SK-N-SH (cell line): Measurements from ENCODE around the gene SH2D4B. TPM values are rescaled to one million over a fixed set of nuclear protein-coding genes. Genes with fewer than 3 reads are reported as not detected.

Experiments
- CTCF ChIA-PET: fragments of 300-600, 350-600 bp; formaldehyde crosslinking; extraction: SDS; loops from one replicate; lab custom pipeline; 2021; lab: Yijun Ruan, JAX
- POLR2A ChIA-PET: fragments of 350-600 bp; sonication (Branson Sonifier 250); formaldehyde crosslinking; extraction: SDS; loops from one replicate; lab custom pipeline; 2020; ENCODE audit warnings: antibody characterized with exemption, inconsistent platforms; lab: Yijun Ruan, JAX
- DNase-seq: peaks from one replicate; pipeline ENCODE4 v3.0.0; 2012
- H2AFZ ChIP-seq: fragments of 200-600 bp; sonication (generic); 2 replicates; pipeline ENCODE4 v1.8.1; 2016; ENCODE audit warnings: antibody characterized with exemption, mild to moderate bottlenecking, low read depth
- H3F3A ChIP-seq: fragments of 200-600 bp; sonication (generic); replicated peaks from 2 replicates; pipeline ENCODE3; 2016; ENCODE audit warnings: antibody characterized with exemption, mild to moderate bottlenecking; ENCODE audit not compliant: insufficient read depth
- H3K27ac ChIP-seq, 2 experiments: fragments of 200-500 bp in 1 of 2; fragments of 200-600 bp in 1 of 2; sonication (Bioruptor generic) in 1 of 2; sonication (generic), shearing (Covaris generic) in 1 of 2; 2 replicates each; pipeline versions ENCODE4 v1.5.1 to v1.6.1; 2014 to 2016; ENCODE audit warnings: low read depth in 2 of 2, inconsistent platforms in 1 of 2, low read length in 1 of 2, mild to moderate bottlenecking in 1 of 2, mixed read lengths in 1 of 2
- H3K27me3 ChIP-seq: fragments of 200-600 bp; sonication (generic), shearing (Covaris generic); 2 replicates; pipeline ENCODE4 v1.6.1; 2016; ENCODE audit warnings: mixed run types; ENCODE audit not compliant: insufficient read depth
- H3K36me3 ChIP-seq, 2 experiments: fragments of 200-500 bp in 1 of 2; fragments of 200-600 bp in 1 of 2; sonication (Bioruptor generic) in 1 of 2; sonication (generic) in 1 of 2; replicated peaks in 1 of 2; 2 replicates each; pipeline versions ENCODE3 to v1.5.1; 2014 to 2016; ENCODE audit warnings: low read length in 1 of 2, mild to moderate bottlenecking in 1 of 2; ENCODE audit not compliant: insufficient read depth in 2 of 2, control insufficient read depth in 1 of 2
- H3K4me1 ChIP-seq, 2 experiments: fragments of 200-500 bp in 1 of 2; fragments of 200-600 bp in 1 of 2; sonication (Bioruptor generic) in 1 of 2; sonication (generic), shearing (Covaris generic) in 1 of 2; 2 replicates each; pipeline versions ENCODE4 v1.5.1 to v1.6.1; 2014 to 2016; ENCODE audit warnings: low read depth in 1 of 2, low read length in 1 of 2, mixed run types in 1 of 2; ENCODE audit not compliant: insufficient read depth in 2 of 2, control insufficient read depth in 1 of 2
- H3K4me2 ChIP-seq: fragments of 200-600 bp; sonication (generic), shearing (Covaris generic); 2 replicates; pipeline ENCODE4 v1.6.1; 2017; ENCODE audit warnings: mixed run types
- H3K4me3 ChIP-seq, 2 experiments: fragments of 200-500 bp in 1 of 2; fragments of 200-600 bp in 1 of 2; sonication (Bioruptor generic) in 1 of 2; sonication (generic), shearing (Covaris generic) in 1 of 2; 2 replicates each; pipeline versions ENCODE4 v1.5.1 to v1.8.1; 2014 to 2016; ENCODE audit warnings: low read depth in 2 of 2, inconsistent platforms in 1 of 2, low read length in 1 of 2, mild to moderate bottlenecking in 1 of 2, mixed read lengths in 1 of 2, moderate library complexity in 1 of 2
- H3K79me2 ChIP-seq: fragments of 200-600 bp; sonication (generic); 2 replicates; pipeline ENCODE4 v1.8.1; 2017; ENCODE audit warnings: mild to moderate bottlenecking; ENCODE audit not compliant: insufficient read depth
- H3K9ac ChIP-seq: fragments of 200-600 bp; sonication (generic); 2 replicates; pipeline ENCODE4 v1.6.1; 2017; ENCODE audit warnings: mixed run types
- H3K9me2 ChIP-seq: fragments of 200-600 bp; sonication (generic); 2 replicates; pipeline ENCODE4 v1.6.1; 2017; ENCODE audit warnings: mixed run types
- H3K9me3 ChIP-seq: fragments of 200-600 bp; sonication (generic); 2 replicates; pipeline ENCODE4 v1.6.1; 2017; ENCODE audit warnings: mixed run types, mild to moderate bottlenecking, moderate library complexity
- H4K20me1 ChIP-seq: fragments of 200-600 bp; sonication (generic); 2 replicates; pipeline ENCODE4 v1.6.1; 2017; ENCODE audit warnings: mild to moderate bottlenecking, mixed run types; ENCODE audit not compliant: insufficient read depth
- CHD2 ChIP-seq: fragments of 150-350 bp; IDR thresholded peaks from 2 replicates; pipeline ENCODE4 v1.6.1; 2018; ENCODE audit warnings: low read length; ENCODE audit not compliant: partially characterized antibody
- FOSL2 ChIP-seq: IDR thresholded peaks from 2 replicates; pipeline ENCODE4 v1.4.0; 2012; ENCODE audit warnings: low read depth, mild to moderate bottlenecking, moderate library complexity, borderline replicate concordance
- FOXJ3 ChIP-seq: sonication (generic); formaldehyde crosslinking; IDR thresholded peaks from 2 replicates; pipeline ENCODE4 v1.5.1; 2020; ENCODE audit warnings: mild to moderate bottlenecking, missing genetic modification reagents
- FOXM1 ChIP-seq: IDR thresholded peaks from 2 replicates; pipeline ENCODE4 v1.4.0; 2012; ENCODE audit warnings: low read depth, mild to moderate bottlenecking
- MAX ChIP-seq: IDR thresholded peaks from 2 replicates; pipeline ENCODE4 v1.4.0; 2012; ENCODE audit warnings: low read depth
- MXI1 ChIP-seq: IDR thresholded peaks from 2 replicates; pipeline ENCODE4 v1.6.1; 2012; ENCODE audit warnings: mild to moderate bottlenecking, low read depth, low read length, improper control_type of control experiment
- NFIC ChIP-seq: IDR thresholded peaks from 2 replicates; pipeline ENCODE4 v1.4.0; 2012; ENCODE audit warnings: borderline replicate concordance
- NRF1 ChIP-seq: IDR thresholded peaks from 2 replicates; pipeline ENCODE4 v1.6.1; 2012; ENCODE audit warnings: low read depth, mild to moderate bottlenecking, low read length
- RAD21 ChIP-seq: IDR thresholded peaks from 2 replicates; pipeline ENCODE4 v1.6.1; 2012; ENCODE audit warnings: mild to moderate bottlenecking, low read length
- RFX5 ChIP-seq: IDR thresholded peaks from 2 replicates; pipeline ENCODE4 v1.6.1; 2012; ENCODE audit warnings: mild to moderate bottlenecking, improper control_type of control experiment, low read length
- SMC3 ChIP-seq: IDR thresholded peaks from 2 replicates; pipeline ENCODE4 v1.6.1; 2012; ENCODE audit warnings: low read depth, low read length, improper control_type of control experiment
- TAF1 ChIP-seq: IDR thresholded peaks from 2 replicates; pipeline ENCODE4 v1.6.1; 2012; ENCODE audit warnings: low read depth, mild to moderate bottlenecking, low read length, moderate library complexity, borderline replicate concordance
- TEAD4 ChIP-seq: IDR thresholded peaks from 2 replicates; pipeline ENCODE4 v1.4.0; 2012; ENCODE audit warnings: mild to moderate bottlenecking, borderline replicate concordance; ENCODE audit not compliant: insufficient read depth
- USF1 ChIP-seq: IDR thresholded peaks from 2 replicates; pipeline ENCODE4 v1.4.0; 2012; ENCODE audit warnings: low read depth, borderline replicate concordance
- USF2 ChIP-seq: fragments of 150-350 bp; IDR thresholded peaks from 2 replicates; pipeline ENCODE4 v1.6.1; 2017; ENCODE audit warnings: antibody characterized with exemption, low read length, low read depth, borderline replicate concordance
- WGBS: methylation state at CpG from one replicate; pipeline ENCODE4 v1.1.6; 2017; ENCODE audit warnings: low lambda C conversion rate; 5-methylcytosine and 5-hydroxymethylcytosine counted together
- polyA plus RNA-seq, 3 experiments: library from polyadenylated mRNA; depleted of rRNA; stranded (reverse); fragments of >200 nt; gene quantifications; 2 replicates each; pipeline ENCODE4 v1.2.3, GENCODE V29; 2012
- TF ChIP-seq, protein P1 (sequence below): IDR thresholded peaks from 2 replicates; pipeline ENCODE4 v1.4.0; 2012; ENCODE audit warnings: low read depth, borderline replicate concordance
- TF ChIP-seq, protein P2 (sequence below): IDR thresholded peaks from 2 replicates; pipeline ENCODE4; 2012
- TF ChIP-seq, protein P3 (sequence below): fragments of 150-350 bp; IDR thresholded peaks from 2 replicates; pipeline ENCODE4 v1.6.1; 2016; ENCODE audit warnings: mild to moderate bottlenecking, low read depth, low read length
- TF ChIP-seq, protein P4 (sequence below): fragments of 200-600 bp; sonication (generic); IDR thresholded peaks from 2 replicates; pipeline ENCODE4 v1.6.1; 2017; ENCODE audit warnings: antibody characterized with exemption, mild to moderate bottlenecking, moderate library complexity

SH2D4B gene
- polyA plus RNA-seq, 1 of the 3 experiments (the other 2 are of a cell fraction) = not detected

DNA sequence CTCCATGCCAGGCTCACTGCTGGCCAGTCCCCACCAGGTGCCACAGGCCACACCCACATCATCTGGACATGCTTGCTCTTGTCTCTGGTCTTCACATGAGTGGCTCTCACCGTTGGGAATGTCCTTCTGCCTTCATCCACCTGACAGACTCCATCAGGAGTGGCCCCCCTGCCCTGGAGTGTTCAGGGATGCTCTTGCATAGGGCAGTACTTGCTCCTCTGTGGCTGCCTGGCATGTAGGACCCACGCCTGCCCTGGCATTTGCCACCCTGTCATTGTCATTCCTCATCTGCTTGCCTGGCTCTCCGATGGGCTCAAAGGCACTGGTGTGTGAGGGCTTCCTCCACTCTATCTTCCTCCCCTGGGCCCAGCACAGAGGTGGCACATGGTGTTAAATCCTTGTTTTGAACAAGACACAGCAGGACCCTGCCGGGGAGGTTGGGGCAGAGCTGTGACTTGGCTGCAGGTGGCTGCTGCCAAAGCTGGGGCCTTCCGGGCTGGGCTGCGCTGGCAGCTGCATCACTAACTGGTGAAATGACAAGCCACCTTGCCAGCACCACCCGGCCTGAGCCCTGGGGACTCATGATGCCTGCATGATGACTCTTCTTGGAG is 1.8 kb downstream of the SH2D4B start:
- no peaks in the 10 kb centered on the region for H3K36me3 ChIP-seq
- H3K4me2 ChIP-seq = no peak overlapping the region
- no peak overlapping the region for H2AFZ ChIP-seq
- no peak for DNase-seq
- ChIA-PET POLR2A (no interaction called here), CTCF (interaction anchor here (1.0 to 1.1 kb wide), 2 partner anchors 8 to 96 kb away, joined by 3 read pairs; no protein-coding TSS in a partner anchor)
- no peaks in the 10 kb centered on the region for H3F3A ChIP-seq
- WGBS = 37% methylated on average over 6 of the region's 7 CpGs
- H3K27ac ChIP-seq = no peak overlapping the region
- no peak for TF ChIP-seq TAF1
- no peak for TF ChIP-seq SMC3
- H3K4me3 ChIP-seq = no peak overlapping the region
- H3K79me2 ChIP-seq = no peaks in the 10 kb centered on the region
- peaks cover 0 to 26% of the 10 kb centered on the region in 2 experiments; a peak in 2 of 4 replicates for H3K4me1 ChIP-seq
- H3K27me3 ChIP-seq = no peaks in the 10 kb centered on the region; the same call in 1 of the 2 replicates
- no peaks in the 10 kb centered on the region for H3K9me3 ChIP-seq
- H3K9me2 ChIP-seq = no peaks in the 10 kb centered on the region
- no peak overlapping the region for H3K9ac ChIP-seq
- H4K20me1 ChIP-seq = no peaks in the 10 kb centered on the region

GRCh38 chr10:80540136-80540535 is 2.4 kb downstream of the SH2D4B start:
- Histone ChIP-seq H3K9me2 (no peaks in the 10 kb centered on the region), H3K27ac (no peak overlapping the region), H3K4me3 (no peak overlapping the region), H3K27me3 (no peaks in the 10 kb centered on the region; the same call in 1 of the 2 replicates), H3K4me1 (peaks cover 0 to 26% of the 10 kb centered on the region in 2 experiments; a peak in 2 of 4 replicates), H4K20me1 (no peaks in the 10 kb centered on the region), H3K36me3 (no peaks in the 10 kb centered on the region), H3F3A (no peaks in the 10 kb centered on the region), H3K4me2 (no peak overlapping the region), H3K79me2 (no peaks in the 10 kb centered on the region), H2AFZ (no peak overlapping the region), H3K9me3 (no peaks in the 10 kb centered on the region), H3K9ac (no peak overlapping the region)
- CTCF ChIA-PET = interaction anchor here (0.8 to 1.1 kb wide), 3 partner anchors 9 to 97 kb away, joined by 3 read pairs; no protein-coding TSS in a partner anchor
- 69% methylated on average over 10 of the region's 11 CpGs for WGBS
- POLR2A ChIA-PET = no interaction called here
- DNase-seq = no peak
- TF ChIP-seq NRF1 (no peak), FOXJ3 (CRISPR knock-in tag) (no peak), CHD2 (no peak), FOSL2 (no peak), MXI1 (no peak), FOXM1 (no peak), RFX5 (no peak), USF2 (no peak), NFIC (no peak), MAX (no peak), USF1 (no peak), RAD21 (no peak), TEAD4 (no peak)
- TF ChIP-seq, protein P1, sequence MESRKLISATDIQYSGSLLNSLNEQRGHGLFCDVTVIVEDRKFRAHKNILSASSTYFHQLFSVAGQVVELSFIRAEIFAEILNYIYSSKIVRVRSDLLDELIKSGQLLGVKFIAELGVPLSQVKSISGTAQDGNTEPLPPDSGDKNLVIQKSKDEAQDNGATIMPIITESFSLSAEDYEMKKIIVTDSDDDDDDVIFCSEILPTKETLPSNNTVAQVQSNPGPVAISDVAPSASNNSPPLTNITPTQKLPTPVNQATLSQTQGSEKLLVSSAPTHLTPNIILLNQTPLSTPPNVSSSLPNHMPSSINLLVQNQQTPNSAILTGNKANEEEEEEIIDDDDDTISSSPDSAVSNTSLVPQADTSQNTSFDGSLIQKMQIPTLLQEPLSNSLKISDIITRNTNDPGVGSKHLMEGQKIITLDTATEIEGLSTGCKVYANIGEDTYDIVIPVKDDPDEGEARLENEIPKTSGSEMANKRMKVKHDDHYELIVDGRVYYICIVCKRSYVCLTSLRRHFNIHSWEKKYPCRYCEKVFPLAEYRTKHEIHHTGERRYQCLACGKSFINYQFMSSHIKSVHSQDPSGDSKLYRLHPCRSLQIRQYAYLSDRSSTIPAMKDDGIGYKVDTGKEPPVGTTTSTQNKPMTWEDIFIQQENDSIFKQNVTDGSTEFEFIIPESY = no peak
- TF ChIP-seq, protein P2, sequence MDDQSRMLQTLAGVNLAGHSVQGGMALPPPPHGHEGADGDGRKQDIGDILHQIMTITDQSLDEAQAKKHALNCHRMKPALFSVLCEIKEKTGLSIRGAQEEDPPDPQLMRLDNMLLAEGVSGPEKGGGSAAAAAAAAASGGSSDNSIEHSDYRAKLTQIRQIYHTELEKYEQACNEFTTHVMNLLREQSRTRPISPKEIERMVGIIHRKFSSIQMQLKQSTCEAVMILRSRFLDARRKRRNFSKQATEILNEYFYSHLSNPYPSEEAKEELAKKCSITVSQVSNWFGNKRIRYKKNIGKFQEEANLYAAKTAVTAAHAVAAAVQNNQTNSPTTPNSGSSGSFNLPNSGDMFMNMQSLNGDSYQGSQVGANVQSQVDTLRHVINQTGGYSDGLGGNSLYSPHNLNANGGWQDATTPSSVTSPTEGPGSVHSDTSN = no peak
- TF ChIP-seq, protein P3, sequence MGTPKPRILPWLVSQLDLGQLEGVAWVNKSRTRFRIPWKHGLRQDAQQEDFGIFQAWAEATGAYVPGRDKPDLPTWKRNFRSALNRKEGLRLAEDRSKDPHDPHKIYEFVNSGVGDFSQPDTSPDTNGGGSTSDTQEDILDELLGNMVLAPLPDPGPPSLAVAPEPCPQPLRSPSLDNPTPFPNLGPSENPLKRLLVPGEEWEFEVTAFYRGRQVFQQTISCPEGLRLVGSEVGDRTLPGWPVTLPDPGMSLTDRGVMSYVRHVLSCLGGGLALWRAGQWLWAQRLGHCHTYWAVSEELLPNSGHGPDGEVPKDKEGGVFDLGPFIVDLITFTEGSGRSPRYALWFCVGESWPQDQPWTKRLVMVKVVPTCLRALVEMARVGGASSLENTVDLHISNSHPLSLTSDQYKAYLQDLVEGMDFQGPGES = no peak
- TF ChIP-seq, protein P4, sequence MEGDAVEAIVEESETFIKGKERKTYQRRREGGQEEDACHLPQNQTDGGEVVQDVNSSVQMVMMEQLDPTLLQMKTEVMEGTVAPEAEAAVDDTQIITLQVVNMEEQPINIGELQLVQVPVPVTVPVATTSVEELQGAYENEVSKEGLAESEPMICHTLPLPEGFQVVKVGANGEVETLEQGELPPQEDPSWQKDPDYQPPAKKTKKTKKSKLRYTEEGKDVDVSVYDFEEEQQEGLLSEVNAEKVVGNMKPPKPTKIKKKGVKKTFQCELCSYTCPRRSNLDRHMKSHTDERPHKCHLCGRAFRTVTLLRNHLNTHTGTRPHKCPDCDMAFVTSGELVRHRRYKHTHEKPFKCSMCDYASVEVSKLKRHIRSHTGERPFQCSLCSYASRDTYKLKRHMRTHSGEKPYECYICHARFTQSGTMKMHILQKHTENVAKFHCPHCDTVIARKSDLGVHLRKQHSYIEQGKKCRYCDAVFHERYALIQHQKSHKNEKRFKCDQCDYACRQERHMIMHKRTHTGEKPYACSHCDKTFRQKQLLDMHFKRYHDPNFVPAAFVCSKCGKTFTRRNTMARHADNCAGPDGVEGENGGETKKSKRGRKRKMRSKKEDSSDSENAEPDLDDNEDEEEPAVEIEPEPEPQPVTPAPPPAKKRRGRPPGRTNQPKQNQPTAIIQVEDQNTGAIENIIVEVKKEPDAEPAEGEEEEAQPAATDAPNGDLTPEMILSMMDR = no peak
